Cardiac muscle cell (in vitro differentiated cells and primary cell): Measurements from ENCODE around the gene FFAR2. TPM values are rescaled to one million over a fixed set of nuclear protein-coding genes. Genes with fewer than 3 reads are reported as not detected.

Experiments
- DNase-seq, 2 donors: peaks; one replicate each; pipeline versions ENCODE4 v3.0.0 to v3.0.0-alpha.2; 2010 to 2017; ENCODE audit warnings: low read depth in 1 of 2, low spot score in 1 of 2
- H3K27ac ChIP-seq: fragments of 200-600 bp; sonication (generic); 2 replicates; pipeline ENCODE4 v1.5.1; 2016
- H3K27me3 ChIP-seq: fragments of 200-600 bp; sonication (generic); 2 replicates; pipeline ENCODE4 v1.6.0; 2016; ENCODE audit warnings: control low read depth
- H3K36me3 ChIP-seq: fragments of 200-600 bp; sonication (generic); 2 replicates; pipeline ENCODE4 v1.5.1; 2016; ENCODE audit warnings: control low read depth
- H3K4me1 ChIP-seq: fragments of 200-600 bp; sonication (generic); 2 replicates; pipeline ENCODE4 v1.8.1; 2017; ENCODE audit warnings: low read depth, mild to moderate bottlenecking, mixed run types
- H3K4me3 ChIP-seq: fragments of 200-600 bp; sonication (generic); 2 replicates; pipeline ENCODE4 v1.5.1; 2016; ENCODE audit warnings: mild to moderate bottlenecking
- H3K9me3 ChIP-seq: fragments of 200-600 bp; sonication (generic); 2 replicates; pipeline ENCODE4 v1.5.1; 2017; ENCODE audit warnings: low read depth, mild to moderate bottlenecking, control low read depth
- CTCF ChIP-seq: IDR thresholded peaks from 2 replicates; pipeline ENCODE4 v1.5.1; 2012; ENCODE audit warnings: low read depth, mild to moderate bottlenecking, low read length
- polyA plus RNA-seq: library from polyadenylated mRNA; unstranded; fragments of >200 nt; fragmentation: Nextera tagmentation; extraction: Ambion mirVana; gene quantifications from 2 replicates; pipeline ENCODE4 v1.2.1, GENCODE V29; 2016
- total RNA-seq: library from RNA; depleted of rRNA; stranded (reverse); fragments of >200 nt; gene quantifications from 2 replicates; pipeline ENCODE4 v1.2.3, GENCODE V29; 2016

FFAR2 gene
- total and polyA plus RNA-seq, 2 experiments from 2014 or later = not detected

GRCh38 chr19:35439921-35440320 is 8.1 kb upstream of the FFAR2 start:
- no peak for TF ChIP-seq CTCF
- no peak overlapping the region for H3K4me3 ChIP-seq
- DNase-seq = no peak
- H3K27me3 ChIP-seq = no peaks in the 10 kb centered on the region
- H3K4me1 ChIP-seq = peaks cover 14% of the 10 kb centered on the region
- H3K36me3 ChIP-seq = no peaks in the 10 kb centered on the region
- no peak overlapping the region for H3K27ac ChIP-seq
- no peaks in the 10 kb centered on the region for H3K9me3 ChIP-seq

DNA sequence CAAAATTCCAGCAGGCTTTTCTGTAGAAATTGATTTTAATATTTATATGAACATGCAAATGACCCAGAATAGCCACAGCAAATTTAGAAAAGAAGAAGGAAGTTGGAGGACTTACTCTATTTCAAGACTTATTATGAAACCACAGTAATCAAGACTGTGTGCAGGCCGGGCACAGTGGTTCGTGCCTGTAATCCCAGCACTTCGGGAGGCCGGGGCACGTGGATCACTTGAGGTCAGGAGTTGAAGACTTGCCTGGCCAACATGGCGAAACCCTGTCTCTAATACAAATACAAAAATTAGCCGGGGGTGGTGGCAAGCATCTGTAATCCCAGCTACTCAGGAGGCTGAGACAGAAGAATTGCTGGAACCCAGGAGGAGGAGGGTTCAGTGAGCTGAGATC is 6.0 kb upstream of the FFAR2 start:
- Histone ChIP-seq H3K27me3 (no peaks in the 10 kb centered on the region), H3K9me3 (no peaks in the 10 kb centered on the region), H3K4me3 (no peak overlapping the region), H3K4me1 (peaks cover 2% of the 10 kb centered on the region), H3K27ac (no peak overlapping the region), H3K36me3 (no peaks in the 10 kb centered on the region)
- no peak for DNase-seq
- no peak for TF ChIP-seq CTCF

GRCh38 chr19:35444735-35445134 is 3.3 kb upstream of the FFAR2 start:
- no peaks in the 10 kb centered on the region for H3K36me3 ChIP-seq
- H3K9me3 ChIP-seq = no peaks in the 10 kb centered on the region
- no peak for DNase-seq
- no peak overlapping the region for H3K27ac ChIP-seq
- TF ChIP-seq CTCF = no peak
- no peaks in the 10 kb centered on the region for H3K27me3 ChIP-seq
- no peak overlapping the region for H3K4me3 ChIP-seq
- no peaks in the 10 kb centered on the region for H3K4me1 ChIP-seq

GRCh38 chr19:35445826-35446593 is 2.0 kb upstream of the FFAR2 start:
- H3K9me3 ChIP-seq = no peaks in the 10 kb centered on the region
- H3K27ac ChIP-seq = no peak overlapping the region
- H3K4me1 ChIP-seq = no peaks in the 10 kb centered on the region
- H3K4me3 ChIP-seq = no peak overlapping the region
- peak in 1 of 2 donors; percentile 87 for DNase-seq
- TF ChIP-seq CTCF = no peak
- H3K36me3 ChIP-seq = no peaks in the 10 kb centered on the region
- no peaks in the 10 kb centered on the region for H3K27me3 ChIP-seq

DNA sequence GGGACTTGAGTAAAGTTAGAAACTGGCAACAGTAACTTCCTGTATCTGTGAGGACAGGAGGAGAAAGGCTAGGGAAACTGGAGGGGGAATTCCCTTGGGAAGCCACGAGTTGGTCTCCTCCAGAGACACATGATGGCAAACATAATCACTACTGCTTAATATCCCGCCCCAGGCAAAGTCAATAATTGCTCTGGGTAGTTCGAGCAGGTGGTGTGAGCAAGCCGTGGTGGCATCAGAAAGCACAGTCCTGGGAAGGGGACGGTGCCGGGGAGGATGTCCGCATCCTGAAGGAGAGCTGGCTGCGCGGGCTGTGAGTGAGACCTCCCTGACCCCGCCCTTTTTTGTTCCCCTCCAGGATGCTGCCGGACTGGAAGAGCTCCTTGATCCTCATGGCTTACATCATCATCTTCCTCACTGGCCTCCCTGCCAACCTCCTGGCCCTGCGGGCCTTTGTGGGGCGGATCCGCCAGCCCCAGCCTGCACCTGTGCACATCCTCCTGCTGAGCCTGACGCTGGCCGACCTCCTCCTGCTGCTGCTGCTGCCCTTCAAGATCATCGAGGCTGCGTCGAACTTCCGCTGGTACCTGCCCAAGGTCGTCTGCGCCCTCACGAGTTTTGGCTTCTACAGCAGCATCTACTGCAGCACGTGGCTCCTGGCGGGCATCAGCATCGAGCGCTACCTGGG is 1.4 kb downstream of the FFAR2 start:
- Histone ChIP-seq H3K27ac (no peak overlapping the region), H3K27me3 (no peaks in the 10 kb centered on the region), H3K9me3 (no peaks in the 10 kb centered on the region), H3K36me3 (no peaks in the 10 kb centered on the region), H3K4me3 (no peak overlapping the region), H3K4me1 (no peaks in the 10 kb centered on the region)
- no peak for DNase-seq
- no peak for TF ChIP-seq CTCF
